ENCODE results near the gene ENPP7.

ENPP7 gene

DNA sequence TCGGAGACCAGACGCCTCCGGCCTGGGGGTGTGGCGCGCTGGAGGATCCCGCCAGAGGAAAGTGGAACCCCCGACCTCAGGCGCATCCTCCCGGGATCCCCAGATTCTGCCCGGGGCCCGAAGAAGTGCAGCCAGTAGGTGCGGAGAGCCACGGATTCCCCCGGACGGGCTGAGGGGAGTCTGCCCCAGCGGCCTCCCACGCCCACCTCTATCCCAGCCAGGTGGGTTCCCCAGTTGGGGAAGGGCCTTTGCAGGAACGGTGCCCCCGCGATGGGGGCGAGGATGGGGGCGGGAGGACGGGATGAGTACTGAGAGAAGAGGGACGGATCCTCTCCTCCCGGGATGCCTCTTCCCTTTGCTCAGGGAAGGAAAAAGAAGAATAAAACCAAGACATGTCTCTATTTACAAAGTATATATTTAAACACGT, 61.0 kb downstream of the ENPP7 start:
- DNase-seq (ENCODE audit: low spot score) = no peak

Data from hepatic stellate cell (primary cell).